GM19324 (cell line): ENCODE data around the gene KRT77.
"Not testable (repeated sequence)": the region's sequence is repeated elsewhere in the genome, so short reads cannot be mapped to it uniquely, and the experiment has no call there.

Experiments used
- ATAC-seq: cut with Tn5 transposase; IDR thresholded peaks from one replicate; pipeline ENCODE4 v1.9.1; 2021; ENCODE audit warnings: mild to moderate bottlenecking, moderate library complexity; ENCODE audit not compliant: unreplicated experiment, low FRiP score

The KRT77 gene

DNA sequence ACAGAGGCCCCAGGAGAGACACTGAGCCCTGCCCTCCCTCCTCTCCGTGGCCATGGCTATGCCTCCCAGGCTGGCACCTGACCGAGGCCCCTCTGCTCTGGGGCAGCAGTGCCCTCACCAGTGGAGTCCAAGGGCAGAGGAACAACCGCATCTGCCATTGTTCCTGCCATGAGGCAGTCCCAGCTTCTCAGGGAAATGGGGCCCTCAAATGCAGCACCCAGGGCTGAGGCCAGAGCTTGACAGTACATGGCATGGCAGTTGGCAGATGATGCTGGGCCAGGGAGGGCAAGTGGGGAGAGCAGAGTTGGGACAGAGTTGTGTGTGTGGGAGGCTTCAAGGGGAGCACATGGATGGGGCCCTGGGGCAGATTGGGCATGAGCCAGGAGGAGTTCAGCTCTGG is 21.1 kb upstream of the KRT77 start:
- no peak for ATAC-seq

DNA sequence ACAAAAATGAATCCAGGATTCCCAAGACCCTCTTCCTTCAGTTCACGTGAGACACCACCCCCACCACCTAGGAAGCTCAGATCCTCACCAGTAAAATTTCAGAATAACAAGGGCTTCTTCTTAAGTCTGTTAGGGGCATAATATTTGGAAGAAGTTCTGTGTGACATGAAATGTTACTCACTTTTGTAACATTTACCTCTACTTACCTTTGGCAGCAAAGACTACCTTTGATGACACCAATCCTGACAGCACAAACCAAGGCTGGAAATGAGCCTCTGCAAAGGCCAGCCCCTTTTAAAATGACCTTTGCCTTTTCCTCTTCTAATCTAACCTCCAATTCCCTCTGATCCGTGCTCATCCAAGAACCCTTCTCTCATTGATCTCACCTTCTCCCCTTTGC is 19.4 kb upstream of the KRT77 start:
- ATAC-seq: no peak

- no peak for ATAC-seq
Measured at GRCh38 chr12:52721838-52722470, 18.6 kb upstream of the KRT77 start.

DNA sequence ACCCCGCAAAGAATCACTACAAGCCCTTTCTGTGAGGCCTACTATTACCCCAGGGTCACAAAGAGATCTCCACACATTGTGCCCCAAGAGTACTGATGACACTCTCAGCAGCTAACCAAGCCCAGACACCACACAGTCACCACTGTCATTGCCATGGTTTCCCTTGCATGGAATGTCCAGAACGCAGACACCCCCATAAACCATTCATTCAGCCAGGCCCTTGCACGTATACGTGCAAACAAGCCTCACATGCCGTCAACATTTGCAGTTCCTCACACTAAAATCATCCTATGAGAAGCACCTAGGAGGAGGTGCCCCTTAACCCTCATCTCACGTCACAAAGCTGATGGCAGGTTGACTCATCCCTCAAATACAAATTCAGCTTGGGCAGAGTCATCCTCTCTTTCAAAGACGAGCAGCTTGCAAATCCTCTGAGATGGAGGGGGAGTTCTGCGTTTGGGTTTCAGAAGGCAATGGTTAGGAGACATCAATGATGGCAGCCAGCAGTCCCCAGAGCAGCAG is 17.1 kb upstream of the KRT77 start:
- ATAC-seq: no peak

DNA sequence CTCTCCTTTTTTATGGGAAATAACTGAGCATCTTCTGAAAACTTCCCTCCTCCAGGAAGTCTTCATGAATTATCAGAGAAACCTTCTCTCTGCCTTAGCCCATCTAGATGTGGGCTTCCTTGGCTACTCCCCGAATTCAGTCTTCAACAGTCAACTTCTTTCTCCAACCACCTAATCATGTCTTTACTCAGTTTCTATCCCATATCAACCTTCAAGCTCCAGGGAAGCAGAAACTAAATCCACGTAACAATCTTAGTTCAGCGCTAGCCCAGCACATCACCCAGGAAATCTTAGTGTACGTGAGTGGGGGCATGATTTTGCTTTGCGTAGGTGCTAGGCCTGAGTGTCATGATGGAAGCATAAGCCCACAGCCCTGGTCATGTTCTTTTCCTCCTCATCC is 12.7 kb upstream of the KRT77 start:
- ATAC-seq: no peak

- no peak for ATAC-seq
Measured at GRCh38 chr12:52715416-52715815, 12.1 kb upstream of the KRT77 start.

DNA sequence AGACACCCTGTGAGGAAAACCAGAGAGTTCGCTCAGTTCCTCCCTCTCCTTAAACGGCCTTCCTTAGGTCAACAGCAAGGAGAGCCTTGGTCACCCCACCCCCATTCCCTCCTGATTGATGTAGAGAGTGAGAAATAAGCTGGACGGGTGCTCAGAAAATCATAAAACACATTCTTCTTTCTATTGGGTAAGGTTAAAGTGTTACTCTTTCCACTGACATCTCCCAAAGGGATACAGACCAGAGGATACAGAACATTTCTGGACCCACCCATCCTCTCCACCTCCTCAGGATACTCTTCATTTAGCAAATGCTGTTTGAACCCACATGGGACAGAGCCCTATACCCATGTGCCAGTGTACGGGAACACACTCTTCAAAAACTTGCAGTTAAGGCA is 11.6 kb upstream of the KRT77 start:
- no peak for ATAC-seq

- no peak for ATAC-seq
Measured at GRCh38 chr12:52713960-52714886, 10.9 kb upstream of the KRT77 start.

GRCh38 chr12:52712122-52712521 is 8.8 kb upstream of the KRT77 start:
- not testable (repeated sequence) for ATAC-seq

- no peak for ATAC-seq
Measured at GRCh38 chr12:52710730-52711129, 7.4 kb upstream of the KRT77 start.

- no peak for ATAC-seq
Measured at GRCh38 chr12:52708010-52708409, 4.7 kb upstream of the KRT77 start.

DNA sequence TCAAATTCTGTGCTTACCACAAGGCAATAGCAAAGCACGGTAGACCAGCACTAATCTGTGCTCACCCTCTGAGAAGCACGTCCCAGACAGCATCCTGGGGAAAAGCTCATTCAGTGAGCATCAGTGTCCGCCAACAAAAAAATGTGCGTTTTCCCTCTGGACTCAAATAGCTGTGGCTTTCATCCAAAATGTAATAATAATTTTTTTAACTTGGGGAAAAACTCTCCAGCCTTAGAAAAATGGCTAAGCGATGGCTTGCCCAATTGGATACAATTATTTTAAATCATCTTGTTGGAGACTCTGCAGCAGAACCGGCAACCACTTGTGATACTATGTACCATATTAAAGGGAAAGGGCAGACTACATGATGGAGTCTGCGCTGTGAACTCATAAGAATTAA is 1.1 kb upstream of the KRT77 start:
- no peak for ATAC-seq

- no peak for ATAC-seq
Measured at GRCh38 chr12:52703878-52704277, 554 bp upstream of the KRT77 start.

GRCh38 chr12:52702338-52702737 is 986 bp downstream of the KRT77 start:
- no peak for ATAC-seq

- no peak for ATAC-seq
Measured at GRCh38 chr12:52701281-52701680, 2.0 kb downstream of the KRT77 start.

DNA sequence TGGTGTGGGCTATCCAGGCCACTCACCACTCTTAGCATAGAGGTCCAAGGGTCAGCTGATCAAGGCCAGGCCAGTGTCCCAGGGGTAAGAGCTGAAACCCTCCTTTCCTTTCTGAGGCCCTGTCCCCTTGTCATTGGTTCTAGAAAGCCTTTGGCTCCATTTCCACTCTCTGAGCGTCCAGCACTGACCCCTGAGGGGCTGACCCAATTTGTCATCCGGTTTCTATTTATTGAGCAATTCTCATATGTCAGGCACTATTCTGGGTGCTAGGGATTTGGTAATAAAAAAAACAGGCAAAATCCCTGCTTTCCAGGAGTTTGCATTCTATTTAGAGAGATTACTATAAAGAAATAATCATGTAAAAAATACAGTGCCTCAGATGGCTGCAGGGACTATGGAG is 3.4 kb downstream of the KRT77 start:
- no peak for ATAC-seq

DNA sequence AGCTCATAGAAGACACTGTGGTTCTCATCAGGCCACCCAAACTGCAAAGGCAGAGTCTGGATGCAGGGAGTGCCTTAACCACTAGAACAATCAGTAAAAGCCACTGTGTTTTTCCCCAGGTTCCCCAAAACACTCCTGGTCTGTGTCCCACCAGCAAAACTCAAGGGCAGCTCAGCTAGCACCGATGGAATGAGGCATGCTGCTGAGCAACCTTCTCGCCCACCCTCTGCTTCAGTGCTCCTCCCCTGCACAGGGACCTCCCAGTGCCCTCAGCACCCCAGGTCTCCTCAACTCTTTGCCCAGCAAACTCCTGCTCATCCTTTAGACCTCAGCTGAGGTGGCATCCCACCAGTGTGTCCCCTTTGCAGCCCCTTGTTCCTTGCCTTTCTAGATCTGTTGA is 4.0 kb downstream of the KRT77 start:
- no peak for ATAC-seq

DNA sequence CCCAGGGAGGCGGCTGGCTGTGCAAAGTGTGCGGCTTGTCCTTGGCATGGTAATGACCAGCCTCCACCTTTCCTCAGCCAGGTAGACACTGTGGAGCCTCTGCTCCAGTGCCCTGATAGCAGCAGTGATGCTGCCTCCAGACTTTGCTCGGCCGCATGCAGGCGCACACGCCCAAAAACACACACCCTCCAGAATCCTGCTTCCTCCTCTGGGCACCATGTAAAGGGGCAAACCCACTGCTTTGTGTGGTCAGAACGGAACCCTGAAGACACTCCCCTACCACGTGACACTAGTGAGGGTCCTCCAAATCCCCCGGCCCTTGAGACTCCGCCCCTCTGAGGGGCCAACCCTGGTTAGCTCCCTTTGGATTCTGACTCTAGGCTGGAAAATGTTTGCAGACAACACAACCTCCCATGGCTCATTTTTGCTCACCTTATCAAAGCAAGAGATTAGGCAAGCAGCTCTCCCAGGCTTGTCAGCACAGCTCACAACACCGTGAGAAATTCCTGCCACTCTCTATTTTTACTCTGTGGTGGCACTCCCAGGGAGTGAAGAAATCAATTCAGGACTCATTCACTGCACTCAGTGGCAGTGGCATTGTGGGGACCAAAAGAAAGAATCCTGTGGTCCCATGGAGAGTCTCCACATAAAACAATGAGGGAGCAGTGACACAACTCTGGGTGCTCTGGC is 4.5 kb downstream of the KRT77 start:
- ATAC-seq: no peak

- ATAC-seq: no peak
Measured at GRCh38 chr12:52697058-52697582, 6.2 kb downstream of the KRT77 start.

- ATAC-seq: no peak
Measured at GRCh38 chr12:52696588-52696987, 6.7 kb downstream of the KRT77 start.

GRCh38 chr12:52695039-52695438 is 8.3 kb downstream of the KRT77 start:
- ATAC-seq: no peak
